ENCODE measurements around the gene GDF9.

- TF ChIP-seq CTCF (IDR thresholded peaks at IDR 0.05 in 8 of 11, conservative IDR thresholded peaks at IDR 0.05 in 3 of 11) (no peak), POLR2AphosphoS5 (IDR thresholded peaks at IDR 0.05) (no peak), POLR2A (IDR thresholded peaks at IDR 0.05) (no peak)
These were observed 26.6 kb downstream of the GDF9 start for GRCh38 chr5:132839426-132840301.
